ENCODE measurements around the gene MLF2.

- TF ChIP-seq CTCF (IDR thresholded peaks at IDR 0.05) (no peak), POLR2AphosphoS5 (IDR thresholded peaks at IDR 0.05; ENCODE audit: low read depth, low read length) (no peak), TCF7L2 (IDR thresholded peaks at IDR 0.05; ENCODE audit: low read depth, low read length) (no peak)
These were observed 53.5 kb downstream of the MLF2 start for GRCh38 chr12:6699259-6699988.
